Psoas muscle (tissue), 8 donors: ENCODE results near the gene IRF9. TPM values are rescaled to one million over a fixed set of nuclear protein-coding genes. Genes with fewer than 3 reads are reported as not detected.

Experiments used
- ATAC-seq, 4 donors: fragments of 200-7000 bp; cut with Tn5 transposase; one replicate each; pipeline ENCODE4 v1.9.1; 2020; ENCODE audit warnings: moderate library complexity in 3 of 4, mild to moderate bottlenecking in 2 of 4
- DNase-seq, 2 donors: peaks; one replicate each; pipeline ENCODE4 v3.0.0-alpha.2; 2020
- H3K27ac ChIP-seq: fragments of 200-600 bp; one replicate; pipeline ENCODE4 v1.8.0; 2022
- H3K27me3 ChIP-seq, 3 donors: fragments of 200-600 bp in 1 of 3; one replicate each; pipeline versions ENCODE4 v1.6.1 to v1.8.0; 2013 to 2022; ENCODE audit warnings: low read length in 2 of 3, mild to moderate bottlenecking in 2 of 3, moderate library complexity in 1 of 3; ENCODE audit not compliant: insufficient read depth in 3 of 3
- H3K36me3 ChIP-seq, 2 donors: fragments of 200-600 bp in 1 of 2; one replicate each; pipeline versions ENCODE4 v1.6.1 to v1.8.0; 2013 to 2022; ENCODE audit warnings: low read depth in 1 of 2, mild to moderate bottlenecking in 1 of 2, moderate library complexity in 1 of 2; ENCODE audit not compliant: insufficient read depth in 1 of 2
- H3K4me1 ChIP-seq: fragments of 200-600 bp; one replicate; pipeline ENCODE4 v1.8.0; 2022
- H3K4me3 ChIP-seq: fragments of 200-600 bp; one replicate; pipeline ENCODE4 v1.8.0; 2022; ENCODE audit warnings: mild to moderate bottlenecking
- H3K9me3 ChIP-seq: fragments of 200-600 bp; one replicate; pipeline ENCODE4 v1.8.0; 2022
- CTCF ChIP-seq: fragments of 200-600 bp; IDR thresholded peaks from one replicate; pipeline ENCODE4 v1.8.0; 2022; ENCODE audit warnings: antibody characterized with exemption
- WGBS, 3 donors: extraction: QIAGEN DNeasy Blood & Tissue Kit; methylation state at CpG; one replicate each; pipeline versions ENCODE4 v1.1.6 to v1.1.7; 2013; 5-methylcytosine and 5-hydroxymethylcytosine counted together
- intact Hi-C, 2 donors: fragments of 100-400 bp; cut with DNase I; formaldehyde crosslinking; loops; one replicate each; pipeline versions ENCODE4 v1.11.0 to v1.14.2; 2022
- polyA plus RNA-seq, 3 donors: library from polyadenylated mRNA; stranded (reverse); fragments of 200-250 nt; gene quantifications; one replicate each; pipeline ENCODE4 v1.2.3, GENCODE V29; 2013
- total RNA-seq, 4 donors: library from RNA; stranded (reverse); fragmentation: NEBNext Ultra II Directional in 2 of 4; extraction: Animal tissue kit (Norgen Biotek cat#: 25700) in 2 of 4; gene quantifications; one replicate each; pipeline versions ENCODE4 v1.2.1 to v1.2.4, GENCODE V29; 2021 to 2023
- donor health status: healthy with polysubstance abuse.
- donor health status: DM: no; HTN: no; CAD: no; lungs with moderate emphysema.
- donor health status: Bipolar disorder and iron deficiency.
- donor health status: healthy.
- donor health status: DM: yes; HTN: yes; CAD: no.
- donor health status: DM: no; HTN: no; CAD: no.
- donor health status: DM: no; HTN: no; CAD: no.
- donor health status: DM: yes; HTN: yes; CAD: no.

Gene IRF9
- total and polyA plus RNA-seq, 7 donors = 7.9 to 21.6 (median 14.2) TPM

GRCh38 chr14:24119691-24120090 is 41.4 kb upstream of the IRF9 start:
- Histone ChIP-seq H3K4me3 (no peak overlapping the region), H3K27ac (no peak overlapping the region), H3K27me3 (no peaks in the 10 kb centered on the region), H3K4me1 (peaks cover 15% of the 10 kb centered on the region), H3K36me3 (peaks cover 4 to 81% of the 10 kb centered on the region in 2 donors), H3K9me3 (no peaks in the 10 kb centered on the region)
- intact Hi-C loops = no loop called here
- ATAC-seq = no peak
- 95 to 96% (median 96%) methylated on average over 6 of the region's 6 CpGs for WGBS, 3 donors
- TF ChIP-seq CTCF = no peak
- no peak for DNase-seq

GRCh38 chr14:24121210-24121609 is 39.9 kb upstream of the IRF9 start:
- peaks cover 4 to 81% of the 10 kb centered on the region in 2 donors for H3K36me3 ChIP-seq
- DNase-seq = no peak

GRCh38 chr14:24122416-24122815 is 38.6 kb upstream of the IRF9 start:
- intact Hi-C loops = no loop called here
- H3K27ac ChIP-seq = no peak overlapping the region
- no peaks in the 10 kb centered on the region for H3K9me3 ChIP-seq
- H3K4me3 ChIP-seq = no peak overlapping the region
- WGBS, 3 donors = 90 to 100% (median 94%) methylated on average over 4 of the region's 4 CpGs
- H3K4me1 ChIP-seq = no peaks in the 10 kb centered on the region
- no peak for TF ChIP-seq CTCF
- no peak for DNase-seq
- ATAC-seq = peak in 1 of 4 donors; percentile 9
- H3K36me3 ChIP-seq = peaks cover 4 to 70% of the 10 kb centered on the region in 2 donors
- H3K27me3 ChIP-seq = no peaks in the 10 kb centered on the region

More at GRCh38 chr14:24121210-24121609, 39.9 kb upstream of the IRF9 start:
- no peak overlapping the region for H3K27ac ChIP-seq
- no peak for ATAC-seq
- no peaks in the 10 kb centered on the region for H3K9me3 ChIP-seq
- no peak overlapping the region for H3K4me3 ChIP-seq
- TF ChIP-seq CTCF = no peak
- WGBS, 3 donors = 92 to 94% (median 94%) methylated on average over 8 of the region's 8 CpGs
- H3K4me1 ChIP-seq = peaks cover 6% of the 10 kb centered on the region
- H3K27me3 ChIP-seq = no peaks in the 10 kb centered on the region
- intact Hi-C loops = no loop called here

GRCh38 chr14:24122898-24123297 is 38.2 kb upstream of the IRF9 start:
- Histone ChIP-seq H3K27ac (no peak overlapping the region), H3K27me3 (no peaks in the 10 kb centered on the region), H3K36me3 (peaks cover 4 to 65% of the 10 kb centered on the region in 2 donors), H3K4me1 (no peaks in the 10 kb centered on the region), H3K4me3 (no peak overlapping the region), H3K9me3 (no peaks in the 10 kb centered on the region)
- ATAC-seq (peak in 1 of 4 donors; percentile 24), DNase-seq (no peak)
- no peak for TF ChIP-seq CTCF
- intact Hi-C loops = no loop called here
- WGBS, 3 donors = 76 to 84% (median 81%) methylated on average over 8 of the region's 8 CpGs
